22Rv1 (cell line): ENCODE data around the gene BCAS4.

Source experiments
- CTCF ChIP-seq: fragments of 450-650 bp; IDR thresholded peaks from 2 replicates; pipeline ENCODE4 v1.5.1; 2017; ENCODE audit warnings: mild to moderate bottlenecking
- ZFX ChIP-seq: fragments of 450-650 bp; IDR thresholded peaks from 2 replicates; pipeline ENCODE4 v1.6.1; 2017; ENCODE audit warnings: antibody characterized with exemption, borderline replicate concordance

GRCh38 chr20:50817776-50818172, 22.9 kb downstream of the BCAS4 start:
- TF ChIP-seq CTCF (no peak), ZFX (no peak)
